ENCODE results near the gene ADRA2C. TPM values are rescaled to one million over a fixed set of nuclear protein-coding genes. Genes with fewer than 3 reads are reported as not detected.

ADRA2C gene
- total RNA-seq, 4 donors from 2014 or later, result 0.61 to 4.6 (median 3.6) TPM

DNA sequence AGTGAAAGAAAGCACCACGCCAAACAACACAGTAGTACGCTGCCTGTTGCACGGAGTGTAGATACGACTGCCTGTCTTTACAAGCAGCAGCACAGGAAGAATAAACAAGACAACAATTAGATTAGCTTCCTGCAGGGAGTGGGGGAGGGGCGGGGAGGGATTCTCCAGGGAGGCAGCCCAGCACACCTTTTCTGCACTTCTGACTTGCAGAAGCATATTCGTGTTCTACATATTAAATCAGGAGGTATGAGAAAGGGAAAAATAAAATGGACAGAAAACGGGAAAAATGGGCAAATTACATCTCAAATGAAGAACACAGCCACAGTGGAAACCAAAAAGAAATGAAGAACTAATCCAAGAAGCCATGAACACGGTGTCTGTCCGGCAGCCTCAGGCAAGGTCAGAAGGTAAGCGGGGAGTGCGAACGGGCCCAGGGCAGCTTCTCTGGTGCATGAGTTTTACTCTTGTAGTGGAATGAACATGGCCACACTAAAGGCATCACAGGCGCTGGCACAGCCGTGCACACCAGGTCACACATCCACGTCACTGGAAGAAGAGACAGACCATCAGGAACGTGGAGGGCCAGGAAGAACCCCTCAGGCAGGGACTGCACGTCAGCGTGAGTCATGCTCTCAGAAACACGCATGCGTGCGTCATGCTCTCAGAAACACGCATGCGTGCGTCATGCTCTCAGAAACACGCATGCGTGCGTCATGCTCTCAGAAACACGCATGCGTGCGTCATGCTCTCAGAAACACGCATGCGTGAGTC, 20.1 kb upstream of the ADRA2C start:
- H3K27me3 ChIP-seq, result peaks cover 0 to 98% (median 6%) of the 10 kb centered on the region in 4 donors
- TF ChIP-seq POLR2A (IDR thresholded peaks at IDR 0.05), result no peak
- TF ChIP-seq, protein P1, sequence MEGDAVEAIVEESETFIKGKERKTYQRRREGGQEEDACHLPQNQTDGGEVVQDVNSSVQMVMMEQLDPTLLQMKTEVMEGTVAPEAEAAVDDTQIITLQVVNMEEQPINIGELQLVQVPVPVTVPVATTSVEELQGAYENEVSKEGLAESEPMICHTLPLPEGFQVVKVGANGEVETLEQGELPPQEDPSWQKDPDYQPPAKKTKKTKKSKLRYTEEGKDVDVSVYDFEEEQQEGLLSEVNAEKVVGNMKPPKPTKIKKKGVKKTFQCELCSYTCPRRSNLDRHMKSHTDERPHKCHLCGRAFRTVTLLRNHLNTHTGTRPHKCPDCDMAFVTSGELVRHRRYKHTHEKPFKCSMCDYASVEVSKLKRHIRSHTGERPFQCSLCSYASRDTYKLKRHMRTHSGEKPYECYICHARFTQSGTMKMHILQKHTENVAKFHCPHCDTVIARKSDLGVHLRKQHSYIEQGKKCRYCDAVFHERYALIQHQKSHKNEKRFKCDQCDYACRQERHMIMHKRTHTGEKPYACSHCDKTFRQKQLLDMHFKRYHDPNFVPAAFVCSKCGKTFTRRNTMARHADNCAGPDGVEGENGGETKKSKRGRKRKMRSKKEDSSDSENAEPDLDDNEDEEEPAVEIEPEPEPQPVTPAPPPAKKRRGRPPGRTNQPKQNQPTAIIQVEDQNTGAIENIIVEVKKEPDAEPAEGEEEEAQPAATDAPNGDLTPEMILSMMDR (IDR thresholded peaks at IDR 0.05), result no peak

DNA sequence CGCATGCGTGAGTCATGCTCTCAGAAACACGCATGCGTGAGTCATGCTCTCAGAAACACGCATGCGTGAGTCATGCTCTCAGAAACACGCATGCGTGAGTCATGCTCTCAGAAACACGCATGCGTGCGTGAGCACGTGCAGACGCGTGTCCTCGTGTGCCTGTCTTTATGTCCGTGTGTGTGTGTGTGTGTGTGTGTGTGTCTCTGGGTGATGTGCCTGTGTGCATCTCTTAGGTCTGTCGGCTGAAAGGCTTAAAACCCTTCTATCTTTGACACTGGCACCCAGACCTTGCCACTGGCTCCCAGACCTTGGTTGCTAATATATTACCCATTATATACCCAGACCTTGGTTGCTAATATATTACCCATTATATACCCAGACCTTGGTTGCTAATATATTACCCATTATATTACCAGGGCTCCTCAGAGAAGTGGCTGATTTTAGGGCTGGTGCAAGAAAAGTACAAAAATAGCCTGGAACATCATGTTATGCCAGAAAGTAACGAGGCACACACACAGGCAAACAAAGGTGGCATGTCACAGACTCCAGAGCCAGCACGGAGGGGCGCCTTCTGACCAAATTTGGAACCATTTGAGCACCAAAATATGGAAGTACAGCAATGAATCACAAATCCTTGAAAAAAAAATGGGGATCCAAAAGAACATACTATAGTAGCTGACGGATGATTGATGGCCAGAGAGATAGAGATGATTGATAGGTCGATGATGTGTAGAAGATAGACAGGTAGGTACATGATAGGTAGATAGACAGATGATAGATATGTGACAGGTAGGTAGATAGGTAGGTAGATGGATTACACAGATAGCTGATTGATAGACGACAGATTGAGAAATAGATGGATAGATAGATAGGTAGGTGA, 19.2 kb upstream of the ADRA2C start:
- H3K27ac ChIP-seq, result no peak overlapping the region
- H3K4me3 ChIP-seq, result no peak overlapping the region
- H3K9me3 ChIP-seq, result peaks cover 0 to 7% (median 7%) of the 10 kb centered on the region in 3 donors
- WGBS, 2 donors, result 65 to 73% methylated on average over 21 to 23 of the region's 23 CpGs
- no peaks in the 10 kb centered on the region for H3K36me3 ChIP-seq
- TF ChIP-seq, protein P1 (IDR thresholded peaks at IDR 0.05), result no peak
- TF ChIP-seq POLR2A (IDR thresholded peaks at IDR 0.05), result no peak
- no peak for DNase-seq
- intact Hi-C loops (cut with DNase I), result no loop called here
- peaks cover 3 to 17% (median 3%) of the 10 kb centered on the region in 3 donors for H3K4me1 ChIP-seq
- H3K27me3 ChIP-seq, result peaks cover 0 to 98% (median 6%) of the 10 kb centered on the region in 4 donors

More for the DNA sequence above, 20.1 kb upstream of the ADRA2C start:
- Histone ChIP-seq H3K27ac (peak overlapping the region in 2 of 4 donors; percentile 59 to 71), H3K4me3 (peak overlapping the region in 2 of 4 donors; percentile 3 to 22), H3K4me1 (peaks cover 3 to 17% (median 3%) of the 10 kb centered on the region in 3 donors), H3K9me3 (peaks cover 0 to 7% (median 7%) of the 10 kb centered on the region in 3 donors), H3K36me3 (no peaks in the 10 kb centered on the region)
- DNase-seq, result no peak
- 48 to 70% methylated on average over 32 of the region's 32 CpGs for WGBS, 2 donors
- intact Hi-C loops (cut with DNase I), result no loop called here

- no peak for DNase-seq
- peaks cover 3 to 17% (median 3%) of the 10 kb centered on the region in 3 donors for H3K4me1 ChIP-seq
- WGBS, 2 donors, result 13 to 18% methylated on average over 9 to 11 of the region's 16 CpGs
- H3K9me3 ChIP-seq, result peaks cover 0 to 4% (median 4%) of the 10 kb centered on the region in 3 donors
- H3K4me3 ChIP-seq, result no peak overlapping the region
- H3K27ac ChIP-seq, result no peak overlapping the region
- peaks cover 0 to 98% (median 6%) of the 10 kb centered on the region in 4 donors for H3K27me3 ChIP-seq
- intact Hi-C loops (cut with DNase I), result no loop called here
- TF ChIP-seq POLR2A (IDR thresholded peaks at IDR 0.05), result no peak
- TF ChIP-seq, protein P1 (IDR thresholded peaks at IDR 0.05), result peak in 1 of 6 experiments; percentile 20
- no peaks in the 10 kb centered on the region for H3K36me3 ChIP-seq
Measured at GRCh38 chr4:3747581-3747904, 18.6 kb upstream of the ADRA2C start.

- Histone ChIP-seq H3K27ac (no peak overlapping the region), H3K4me1 (peaks cover 3 to 17% (median 3%) of the 10 kb centered on the region in 3 donors), H3K36me3 (no peaks in the 10 kb centered on the region), H3K4me3 (no peak overlapping the region), H3K9me3 (no peaks in the 10 kb centered on the region), H3K27me3 (peaks cover 0 to 98% (median 6%) of the 10 kb centered on the region in 4 donors)
- intact Hi-C loops (cut with DNase I), result no loop called here
- no peak for DNase-seq
- no peak for TF ChIP-seq POLR2A (IDR thresholded peaks at IDR 0.05)
- TF ChIP-seq, protein P1 (IDR thresholded peaks at IDR 0.05), result no peak
- 61% methylated on average over 17 of the region's 17 CpGs for WGBS, 2 donors
Measured at GRCh38 chr4:3748136-3748898, 17.9 kb upstream of the ADRA2C start.
